WTC11 (cell line): Measurements from ENCODE around the gene TATDN2.

ENCODE experiments used
- CREM ChIP-seq: sonication (generic); formaldehyde crosslinking; IDR thresholded peaks from 2 replicates; pipeline ENCODE4 v1.8.1; 2022; ENCODE audit warnings: mild to moderate bottlenecking, missing genetic modification reagents, moderate library complexity
- FOXJ3 ChIP-seq: sonication (generic); formaldehyde crosslinking; IDR thresholded peaks from 2 replicates; pipeline ENCODE4 v1.9.0; 2021; ENCODE audit warnings: missing genetic modification reagents, mild to moderate bottlenecking, borderline replicate concordance
- SP1 ChIP-seq: sonication (generic); formaldehyde crosslinking; conservative IDR thresholded peaks from 2 replicates; pipeline ENCODE4 v1.8.1; 2022; ENCODE audit warnings: missing genetic modification reagents
- ZNF263 ChIP-seq: sonication (generic); formaldehyde crosslinking; IDR thresholded peaks from 2 replicates; pipeline ENCODE4 v1.8.1; 2022; ENCODE audit warnings: low read depth, mild to moderate bottlenecking, moderate library complexity, missing genetic modification reagents
- TF ChIP-seq, protein P1 (sequence below): sonication (generic); formaldehyde crosslinking; IDR thresholded peaks from 2 replicates; pipeline ENCODE4 v1.8.1; 2023; ENCODE audit warnings: mild to moderate bottlenecking, missing genetic modification reagents, moderate library complexity
- TF ChIP-seq, protein P2 (sequence below): fragments of 200-600 bp; IDR thresholded peaks from 2 replicates; pipeline ENCODE4 v1.8.0; 2022; ENCODE audit warnings: antibody characterized with exemption
- TF ChIP-seq, protein P3 (sequence below): sonication (generic); formaldehyde crosslinking; IDR thresholded peaks from 2 replicates; pipeline ENCODE4 v1.8.0; 2022; ENCODE audit warnings: mild to moderate bottlenecking, missing genetic modification reagents
- TF ChIP-seq, protein P4 (sequence below): sonication (generic); formaldehyde crosslinking; IDR thresholded peaks from 2 replicates; pipeline ENCODE4 v1.8.0; 2022; ENCODE audit warnings: mild to moderate bottlenecking, missing genetic modification reagents
- TF ChIP-seq, protein P5 (sequence below): sonication (generic); formaldehyde crosslinking; IDR thresholded peaks from 2 replicates; pipeline ENCODE4 v1.8.0; 2022; ENCODE audit warnings: mild to moderate bottlenecking, missing genetic modification reagents

DNA sequence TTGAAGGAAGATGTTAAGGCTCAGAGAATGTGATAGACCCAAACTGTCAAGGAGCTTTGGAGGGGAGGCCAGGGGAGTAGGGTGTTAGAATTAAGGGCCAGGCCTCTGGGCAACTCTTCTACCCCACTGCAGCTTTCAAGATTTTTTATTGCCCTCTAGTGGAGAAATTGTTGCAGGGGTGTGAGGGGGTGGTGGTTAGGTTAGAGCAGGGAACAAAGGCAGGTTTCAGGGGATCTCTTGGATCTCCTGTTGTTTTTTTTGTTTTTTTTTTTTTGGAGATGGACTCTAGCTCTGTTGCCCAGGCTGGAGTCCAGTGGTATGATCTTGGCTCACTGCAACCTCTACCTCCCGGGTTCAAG is 74.1 kb downstream of the TATDN2 start:
- TF ChIP-seq, protein P1, sequence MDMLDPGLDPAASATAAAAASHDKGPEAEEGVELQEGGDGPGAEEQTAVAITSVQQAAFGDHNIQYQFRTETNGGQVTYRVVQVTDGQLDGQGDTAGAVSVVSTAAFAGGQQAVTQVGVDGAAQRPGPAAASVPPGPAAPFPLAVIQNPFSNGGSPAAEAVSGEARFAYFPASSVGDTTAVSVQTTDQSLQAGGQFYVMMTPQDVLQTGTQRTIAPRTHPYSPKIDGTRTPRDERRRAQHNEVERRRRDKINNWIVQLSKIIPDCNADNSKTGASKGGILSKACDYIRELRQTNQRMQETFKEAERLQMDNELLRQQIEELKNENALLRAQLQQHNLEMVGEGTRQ (CRISPR knock-in tag) = no peak
- TF ChIP-seq, protein P2, sequence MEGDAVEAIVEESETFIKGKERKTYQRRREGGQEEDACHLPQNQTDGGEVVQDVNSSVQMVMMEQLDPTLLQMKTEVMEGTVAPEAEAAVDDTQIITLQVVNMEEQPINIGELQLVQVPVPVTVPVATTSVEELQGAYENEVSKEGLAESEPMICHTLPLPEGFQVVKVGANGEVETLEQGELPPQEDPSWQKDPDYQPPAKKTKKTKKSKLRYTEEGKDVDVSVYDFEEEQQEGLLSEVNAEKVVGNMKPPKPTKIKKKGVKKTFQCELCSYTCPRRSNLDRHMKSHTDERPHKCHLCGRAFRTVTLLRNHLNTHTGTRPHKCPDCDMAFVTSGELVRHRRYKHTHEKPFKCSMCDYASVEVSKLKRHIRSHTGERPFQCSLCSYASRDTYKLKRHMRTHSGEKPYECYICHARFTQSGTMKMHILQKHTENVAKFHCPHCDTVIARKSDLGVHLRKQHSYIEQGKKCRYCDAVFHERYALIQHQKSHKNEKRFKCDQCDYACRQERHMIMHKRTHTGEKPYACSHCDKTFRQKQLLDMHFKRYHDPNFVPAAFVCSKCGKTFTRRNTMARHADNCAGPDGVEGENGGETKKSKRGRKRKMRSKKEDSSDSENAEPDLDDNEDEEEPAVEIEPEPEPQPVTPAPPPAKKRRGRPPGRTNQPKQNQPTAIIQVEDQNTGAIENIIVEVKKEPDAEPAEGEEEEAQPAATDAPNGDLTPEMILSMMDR = 0 out of 2 replicates have a peak, but pooled peaks have one; percentile 26
- TF ChIP-seq, protein P3, sequence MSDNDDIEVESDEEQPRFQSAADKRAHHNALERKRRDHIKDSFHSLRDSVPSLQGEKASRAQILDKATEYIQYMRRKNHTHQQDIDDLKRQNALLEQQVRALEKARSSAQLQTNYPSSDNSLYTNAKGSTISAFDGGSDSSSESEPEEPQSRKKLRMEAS = no peak
- TF ChIP-seq SP1 (no peak), ZNF263 (CRISPR knock-in tag) (no peak), FOXJ3 (no peak), CREM (CRISPR knock-in tag) (no peak)
- TF ChIP-seq, protein P4, sequence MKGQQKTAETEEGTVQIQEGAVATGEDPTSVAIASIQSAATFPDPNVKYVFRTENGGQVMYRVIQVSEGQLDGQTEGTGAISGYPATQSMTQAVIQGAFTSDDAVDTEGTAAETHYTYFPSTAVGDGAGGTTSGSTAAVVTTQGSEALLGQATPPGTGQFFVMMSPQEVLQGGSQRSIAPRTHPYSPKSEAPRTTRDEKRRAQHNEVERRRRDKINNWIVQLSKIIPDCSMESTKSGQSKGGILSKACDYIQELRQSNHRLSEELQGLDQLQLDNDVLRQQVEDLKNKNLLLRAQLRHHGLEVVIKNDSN = no peak
- TF ChIP-seq, protein P5, sequence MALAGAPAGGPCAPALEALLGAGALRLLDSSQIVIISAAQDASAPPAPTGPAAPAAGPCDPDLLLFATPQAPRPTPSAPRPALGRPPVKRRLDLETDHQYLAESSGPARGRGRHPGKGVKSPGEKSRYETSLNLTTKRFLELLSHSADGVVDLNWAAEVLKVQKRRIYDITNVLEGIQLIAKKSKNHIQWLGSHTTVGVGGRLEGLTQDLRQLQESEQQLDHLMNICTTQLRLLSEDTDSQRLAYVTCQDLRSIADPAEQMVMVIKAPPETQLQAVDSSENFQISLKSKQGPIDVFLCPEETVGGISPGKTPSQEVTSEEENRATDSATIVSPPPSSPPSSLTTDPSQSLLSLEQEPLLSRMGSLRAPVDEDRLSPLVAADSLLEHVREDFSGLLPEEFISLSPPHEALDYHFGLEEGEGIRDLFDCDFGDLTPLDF (CRISPR knock-in tag) = no peak
